Right lung (tissue), 5 donors: Measurements from ENCODE around the gene C21orf58. TPM values are rescaled to one million over a fixed set of nuclear protein-coding genes. Genes with fewer than 3 reads are reported as not detected.

Experiments used
- DNase-seq, 2 donors: peaks; one replicate each; pipeline ENCODE4 v3.0.0-alpha.2; 2013
- polyA plus RNA-seq, 5 donors: library from polyadenylated mRNA; unstranded; fragments of 120-200 nt; gene quantifications; one replicate each; pipeline versions ENCODE4 v1.2.1 to v1.2.3, GENCODE V29; 2013; ENCODE audit warnings: inconsistent platforms in 1 of 5, low replicate concordance in 1 of 5; ENCODE audit not compliant: insufficient read length in 5 of 5, insufficient read depth in 1 of 5

The C21orf58 gene
- polyA plus RNA-seq, 5 donors: 16.7 to 23.0 (median 20.4) TPM

DNA sequence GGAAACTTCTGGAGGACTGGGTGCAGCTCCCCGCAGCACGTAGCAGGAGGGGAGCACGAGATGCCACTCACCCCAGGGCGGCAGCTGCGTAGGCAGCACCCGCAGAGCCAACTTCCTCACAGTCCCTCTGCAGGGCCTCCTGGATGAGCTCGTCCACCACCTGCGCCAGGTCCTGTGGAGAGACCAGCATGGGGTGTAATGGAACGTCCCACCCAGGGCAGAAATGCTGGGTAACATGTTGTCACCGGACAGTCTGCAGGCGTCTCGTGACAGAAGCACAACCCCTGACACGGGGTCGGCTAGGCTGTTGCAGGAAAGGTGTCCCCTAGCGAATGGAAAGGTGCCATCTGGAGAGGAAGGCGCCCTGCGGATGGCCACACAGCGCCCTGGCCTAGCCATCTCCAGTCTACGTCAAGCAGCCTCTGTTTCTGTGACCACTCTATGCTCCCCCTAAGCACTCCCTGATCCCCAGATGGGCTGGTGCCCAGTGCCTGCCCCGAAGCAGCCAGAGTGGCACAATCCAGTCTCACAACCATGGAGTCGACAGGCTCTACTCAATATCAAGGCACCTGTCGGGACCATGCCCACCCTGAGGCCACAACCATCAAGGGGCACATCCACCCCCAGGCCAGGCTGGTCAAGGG is 59.5 kb downstream of the C21orf58 start:
- no peak for DNase-seq

DNA sequence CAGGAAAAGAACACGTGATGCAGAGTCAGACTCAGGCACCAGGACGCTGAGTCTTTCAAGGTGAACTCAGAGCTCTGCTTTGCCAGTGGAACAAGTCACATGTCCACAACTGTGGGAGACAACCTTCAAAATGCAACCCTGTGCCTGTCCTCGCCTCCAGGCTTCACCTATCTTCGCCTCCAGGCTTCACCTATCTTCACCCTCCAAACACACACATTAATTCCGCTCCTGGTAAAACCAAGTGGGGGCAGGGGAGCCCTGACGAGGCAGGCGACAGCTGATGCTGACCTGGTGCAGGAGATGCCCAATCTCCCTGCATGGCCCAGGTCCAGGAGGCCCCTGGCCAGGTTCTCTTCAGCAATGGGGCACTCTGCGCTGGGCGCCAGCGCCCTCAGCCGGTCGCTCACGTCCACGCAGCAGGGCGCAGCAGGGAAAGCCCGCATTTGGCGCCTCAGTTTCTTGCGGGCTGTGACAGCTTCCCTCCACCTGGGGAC is 67.1 kb downstream of the C21orf58 start:
- DNase-seq: no peak

DNA sequence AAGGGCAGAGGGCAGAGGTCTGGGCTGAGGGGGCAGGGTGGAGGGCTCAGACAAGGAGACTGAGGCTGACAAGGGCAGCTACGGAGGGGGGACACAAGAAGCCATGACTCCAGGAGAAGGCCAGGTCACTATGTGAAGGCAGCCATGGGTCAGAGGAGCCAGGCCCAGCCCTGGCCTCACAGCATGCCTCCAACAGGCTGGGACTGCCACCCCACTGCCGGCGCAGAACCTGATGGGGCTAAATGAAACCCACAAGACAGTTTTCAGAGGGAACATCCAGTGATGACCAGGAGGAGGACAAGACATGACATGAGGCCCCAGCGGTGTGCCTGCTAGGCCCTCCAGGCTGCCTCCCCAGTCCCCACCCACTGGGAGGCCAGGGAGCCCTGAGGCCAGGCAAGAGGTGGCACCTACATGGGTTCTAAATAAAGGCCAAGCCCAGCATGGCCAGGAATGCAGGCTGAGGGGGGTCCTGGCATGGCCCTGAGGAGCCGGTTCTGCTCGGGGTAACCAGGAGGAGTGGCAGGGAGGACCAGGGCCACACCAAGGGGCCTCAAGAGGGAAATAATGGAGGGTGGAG is 67.8 kb downstream of the C21orf58 start:
- DNase-seq: no peak

DNA sequence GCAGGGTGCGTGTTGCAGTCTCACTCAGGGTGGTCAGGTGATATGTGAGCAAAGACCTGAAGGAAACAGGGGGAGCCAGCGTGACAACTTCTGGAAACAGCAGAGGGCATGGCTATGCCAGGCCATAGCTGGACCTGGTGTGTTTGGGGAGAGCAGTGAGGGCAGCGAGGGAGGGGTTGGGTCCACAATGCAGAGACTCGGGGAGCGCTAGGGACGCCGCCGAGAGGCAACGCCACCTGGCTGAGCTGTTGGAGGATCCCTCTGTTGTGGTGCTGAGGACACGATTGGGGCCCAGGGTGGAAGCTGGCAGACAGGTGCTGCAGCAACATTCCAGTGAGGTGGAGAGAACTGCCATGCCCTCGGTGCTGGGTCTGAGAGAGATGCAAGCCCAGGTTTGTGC is 68.5 kb downstream of the C21orf58 start:
- no peak for DNase-seq

DNA sequence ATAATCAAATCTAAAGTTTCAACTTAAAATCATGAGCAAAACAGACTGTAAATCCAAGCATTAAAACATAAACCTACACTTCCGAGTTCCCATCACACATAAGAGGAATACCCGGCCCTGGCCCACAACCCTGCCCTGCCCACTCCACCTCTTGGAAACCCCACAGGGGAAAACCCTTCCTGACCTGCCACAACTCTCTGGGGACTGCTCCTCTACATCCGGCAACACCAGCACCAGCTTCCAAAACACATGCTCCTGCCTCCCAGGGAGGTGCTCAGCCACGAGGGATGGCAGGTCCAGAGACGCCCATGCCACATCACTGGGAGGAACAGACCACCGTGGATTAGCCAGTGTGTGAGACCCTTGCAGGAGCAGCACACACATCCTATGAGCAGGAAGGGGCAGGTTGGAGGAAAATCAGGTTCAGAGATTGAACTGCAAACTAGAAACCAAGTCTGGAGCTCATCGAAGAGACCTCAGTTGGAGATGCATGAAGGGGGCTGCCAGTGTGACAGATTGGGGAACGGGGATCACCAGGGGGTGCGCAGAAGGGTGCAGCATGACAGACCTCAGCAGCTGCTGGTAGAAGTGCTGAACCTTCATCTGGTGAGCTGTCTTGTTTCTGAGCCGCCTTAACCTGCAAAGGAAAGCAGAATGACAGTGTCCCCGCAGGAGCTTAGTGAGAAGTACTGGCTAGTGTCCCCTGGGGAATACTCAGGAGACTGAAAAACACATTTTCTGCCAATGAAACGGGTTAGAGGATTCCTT is 69.3 kb downstream of the C21orf58 start:
- DNase-seq: no peak

DNA sequence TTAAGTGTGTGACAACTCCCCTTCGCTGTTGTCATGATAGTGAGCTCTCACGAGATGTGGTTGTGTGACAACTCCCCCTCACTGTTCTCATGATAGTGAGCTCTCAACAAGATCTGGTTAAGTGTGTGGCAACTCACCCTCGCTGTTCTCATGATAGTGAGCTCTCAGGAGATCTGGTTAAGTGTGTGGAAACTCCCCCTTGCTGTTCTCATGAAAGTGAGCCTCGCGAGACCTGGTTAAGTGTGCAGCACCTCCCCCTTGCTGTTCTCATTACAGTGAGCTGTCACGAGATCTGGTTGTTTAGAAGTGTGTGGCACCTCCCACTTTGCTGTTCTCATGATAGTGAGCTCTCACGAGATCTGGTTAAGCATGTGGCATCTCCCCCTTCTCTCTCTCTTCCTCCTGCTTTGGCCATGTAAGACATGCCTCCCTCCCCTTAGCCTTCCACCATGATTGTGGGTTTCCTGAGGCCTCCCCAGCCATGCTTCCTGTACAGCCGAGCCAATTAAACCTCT is 70.0 kb downstream of the C21orf58 start:
- no peak for DNase-seq

DNA sequence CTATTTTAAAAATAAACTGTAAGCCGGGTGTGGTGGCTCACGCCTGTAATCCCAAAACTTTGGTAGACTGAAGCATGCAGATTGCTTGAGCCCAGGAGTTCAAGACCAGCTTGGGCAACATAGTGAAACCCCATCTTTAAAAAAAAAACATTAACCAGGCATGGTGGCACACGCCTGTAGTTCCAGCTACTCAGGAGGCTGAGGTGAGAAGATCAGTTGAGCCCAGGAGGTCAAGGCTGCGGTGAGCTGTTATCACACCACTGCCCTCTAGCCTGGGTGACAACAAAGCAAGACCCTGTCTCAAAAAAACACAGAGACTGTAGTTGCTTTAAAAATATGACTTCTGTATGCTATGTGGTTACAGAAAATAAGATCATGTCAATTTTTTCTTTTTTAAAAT is 70.8 kb downstream of the C21orf58 start:
- no peak for DNase-seq

Other genes starting within 250 kb of the C21orf58 start
- gene COL6A2, start 225.8 kb downstream of the C21orf58 start, polyA plus RNA-seq: 100 to 1,000 TPM; 330 to 702 (median 390) TPM
- gene FTCD, start 168.3 kb downstream of the C21orf58 start, polyA plus RNA-seq: 1 to 10 TPM; 1.2 to 2.4 (median 1.8) TPM
- gene SPATC1L, start 139.4 kb downstream of the C21orf58 start, polyA plus RNA-seq: 10 to 100 TPM in 3 of 5 donors, 1 to 10 TPM in 2; 7.7 to 18.6 (median 11.1) TPM
- 10 to 100 TPM; 27.5 to 57.9 (median 44.3) TPM for gene LSS, start 95.1 kb downstream of the C21orf58 start, polyA plus RNA-seq
- gene MCM3AP, start 38.3 kb downstream of the C21orf58 start, polyA plus RNA-seq: 10 to 100 TPM; 71.1 to 93.8 (median 77.0) TPM
- gene YBEY, start 37.5 kb downstream of the C21orf58 start, polyA plus RNA-seq: 10 to 100 TPM; 14.5 to 23.4 (median 21.3) TPM
- gene PCNT, start 286 bp upstream of the C21orf58 start, polyA plus RNA-seq: 10 to 100 TPM; 27.9 to 33.4 (median 31.9) TPM
- 10 to 100 TPM; 48.0 to 68.7 (median 56.0) TPM for gene DIP2A, start 135.0 kb upstream of the C21orf58 start, polyA plus RNA-seq